ENCODE measurements around the gene ATAD3A.

The ATAD3A gene

DNA sequence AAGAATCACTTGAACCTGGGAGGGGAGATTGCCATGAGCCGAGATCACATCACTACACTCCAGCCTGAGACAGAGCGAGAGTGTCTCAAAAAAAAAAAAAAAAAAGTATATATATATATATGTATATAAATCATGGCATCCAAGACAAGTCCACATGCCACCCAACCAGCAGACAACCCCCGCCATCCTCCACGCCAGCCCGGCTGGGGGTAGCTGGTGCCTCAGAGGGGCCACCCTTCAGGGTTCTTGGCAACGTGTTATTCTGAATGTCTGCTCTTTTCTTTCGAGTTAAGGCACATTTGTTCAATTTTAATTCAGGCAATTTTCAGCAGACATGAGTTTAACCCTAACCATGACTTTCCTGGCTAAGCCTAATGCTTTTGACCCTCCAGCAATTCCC lies 38.1 kb downstream of the ATAD3A start:
- H3K27me3 ChIP-seq (ENCODE audit: control insufficient read depth, low read length) = no peaks in the 10 kb centered on the region
- H3F3A ChIP-seq (ENCODE audit: control insufficient read depth, insufficient read depth) = no peaks in the 10 kb centered on the region
- no peaks in the 10 kb centered on the region for H3K4me1 ChIP-seq (ENCODE audit: control insufficient read depth, low read length)
- no peaks in the 10 kb centered on the region; the same call in 1 of the 2 replicates for H4K20me1 ChIP-seq (ENCODE audit: control insufficient read depth, insufficient read depth, low read depth, low read length)
- no peak overlapping the region for H3K4me3 ChIP-seq (ENCODE audit: low read length)
- no peak for TF ChIP-seq EZH2phosphoT487 (IDR thresholded peaks at IDR 0.05; ENCODE audit: borderline replicate concordance, low read length)
- TF ChIP-seq, protein P1, sequence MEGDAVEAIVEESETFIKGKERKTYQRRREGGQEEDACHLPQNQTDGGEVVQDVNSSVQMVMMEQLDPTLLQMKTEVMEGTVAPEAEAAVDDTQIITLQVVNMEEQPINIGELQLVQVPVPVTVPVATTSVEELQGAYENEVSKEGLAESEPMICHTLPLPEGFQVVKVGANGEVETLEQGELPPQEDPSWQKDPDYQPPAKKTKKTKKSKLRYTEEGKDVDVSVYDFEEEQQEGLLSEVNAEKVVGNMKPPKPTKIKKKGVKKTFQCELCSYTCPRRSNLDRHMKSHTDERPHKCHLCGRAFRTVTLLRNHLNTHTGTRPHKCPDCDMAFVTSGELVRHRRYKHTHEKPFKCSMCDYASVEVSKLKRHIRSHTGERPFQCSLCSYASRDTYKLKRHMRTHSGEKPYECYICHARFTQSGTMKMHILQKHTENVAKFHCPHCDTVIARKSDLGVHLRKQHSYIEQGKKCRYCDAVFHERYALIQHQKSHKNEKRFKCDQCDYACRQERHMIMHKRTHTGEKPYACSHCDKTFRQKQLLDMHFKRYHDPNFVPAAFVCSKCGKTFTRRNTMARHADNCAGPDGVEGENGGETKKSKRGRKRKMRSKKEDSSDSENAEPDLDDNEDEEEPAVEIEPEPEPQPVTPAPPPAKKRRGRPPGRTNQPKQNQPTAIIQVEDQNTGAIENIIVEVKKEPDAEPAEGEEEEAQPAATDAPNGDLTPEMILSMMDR (IDR thresholded peaks at IDR 0.05; ENCODE audit: low read depth, low read length, poor library complexity, severe bottlenecking) = no peak
- no peak overlapping the region for H3K27ac ChIP-seq (ENCODE audit: low read depth, low read length)
- H3K9me2 ChIP-seq (replicated peaks; ENCODE audit: control insufficient read depth, low read length) = no peaks in the 10 kb centered on the region
- H3K36me3 ChIP-seq (ENCODE audit: control insufficient read depth, low read length) = peaks cover 14% of the 10 kb centered on the region; the same call in 1 of the 2 replicates
- peaks cover 37% of the 10 kb centered on the region for H3K79me2 ChIP-seq (ENCODE audit: control insufficient read depth, low read length)
- no peak overlapping the region for H3K4me2 ChIP-seq (ENCODE audit: low read length)
- no peaks in the 10 kb centered on the region for H3K9me3 ChIP-seq (ENCODE audit: control insufficient read depth, insufficient read depth, low read length)

DNA sequence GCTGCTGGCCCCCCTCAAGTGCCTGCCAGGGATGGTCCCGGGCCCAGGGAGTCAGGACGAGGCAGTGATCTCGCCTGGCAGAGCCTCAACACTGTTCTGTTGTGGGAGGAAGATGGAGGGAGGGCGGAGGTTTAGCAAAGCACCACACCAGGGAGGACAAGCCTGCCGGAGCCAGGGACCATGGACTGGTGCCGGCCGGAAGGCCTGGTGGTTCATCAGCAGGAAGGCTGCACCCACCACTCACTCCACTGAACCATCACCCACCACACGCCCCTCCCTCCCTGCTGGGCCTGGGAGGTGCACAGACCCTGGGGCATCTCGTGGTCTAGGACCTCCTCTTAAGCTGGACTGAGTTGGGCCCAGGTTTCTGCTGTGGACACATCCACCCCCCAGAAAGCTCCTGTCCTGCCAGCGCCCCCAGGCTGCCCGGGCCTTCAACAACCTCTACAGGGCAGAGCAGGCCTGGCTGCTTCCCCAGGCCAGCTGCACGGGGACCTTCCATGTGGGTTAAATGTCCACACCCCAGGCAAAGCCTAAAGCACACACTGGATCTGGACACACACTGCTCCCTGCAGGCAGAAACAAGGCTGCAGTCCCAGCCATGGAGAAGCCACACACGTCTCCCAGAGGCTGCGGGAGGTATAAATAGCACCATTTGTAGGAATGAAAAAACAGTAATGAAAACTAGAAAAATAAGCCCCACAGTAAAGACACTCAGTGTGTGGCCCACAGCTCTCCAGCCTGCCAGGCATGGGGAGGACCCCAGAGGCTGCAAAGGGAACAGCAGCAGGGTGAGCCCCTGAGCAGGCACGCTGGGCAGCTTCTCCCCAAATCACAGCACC lies 38.9 kb downstream of the ATAD3A start:
- H3K36me3 ChIP-seq (ENCODE audit: control insufficient read depth, low read length) = peaks cover 18% of the 10 kb centered on the region; the same call in 1 of the 2 replicates
- no peak overlapping the region for H3K4me2 ChIP-seq (ENCODE audit: low read length)
- H4K20me1 ChIP-seq (ENCODE audit: control insufficient read depth, insufficient read depth, low read depth, low read length) = no peaks in the 10 kb centered on the region; the same call in 1 of the 2 replicates
- H3K27ac ChIP-seq (ENCODE audit: low read depth, low read length) = no peak overlapping the region
- no peak overlapping the region for H3K4me3 ChIP-seq (ENCODE audit: low read length)
- H3K27me3 ChIP-seq (ENCODE audit: control insufficient read depth, low read length) = no peaks in the 10 kb centered on the region
- no peaks in the 10 kb centered on the region for H3K9me3 ChIP-seq (ENCODE audit: control insufficient read depth, insufficient read depth, low read length)
- no peaks in the 10 kb centered on the region for H3F3A ChIP-seq (ENCODE audit: control insufficient read depth, insufficient read depth)
- H3K79me2 ChIP-seq (ENCODE audit: control insufficient read depth, low read length) = peaks cover 42% of the 10 kb centered on the region
- H3K4me1 ChIP-seq (ENCODE audit: control insufficient read depth, low read length) = no peaks in the 10 kb centered on the region
- no peaks in the 10 kb centered on the region for H3K9me2 ChIP-seq (replicated peaks; ENCODE audit: control insufficient read depth, low read length)
- TF ChIP-seq, protein P1 (IDR thresholded peaks at IDR 0.05; ENCODE audit: low read depth, low read length, poor library complexity, severe bottlenecking) = peak; percentile 39
- no peak for TF ChIP-seq EZH2phosphoT487 (IDR thresholded peaks at IDR 0.05; ENCODE audit: borderline replicate concordance, low read length)

DNA sequence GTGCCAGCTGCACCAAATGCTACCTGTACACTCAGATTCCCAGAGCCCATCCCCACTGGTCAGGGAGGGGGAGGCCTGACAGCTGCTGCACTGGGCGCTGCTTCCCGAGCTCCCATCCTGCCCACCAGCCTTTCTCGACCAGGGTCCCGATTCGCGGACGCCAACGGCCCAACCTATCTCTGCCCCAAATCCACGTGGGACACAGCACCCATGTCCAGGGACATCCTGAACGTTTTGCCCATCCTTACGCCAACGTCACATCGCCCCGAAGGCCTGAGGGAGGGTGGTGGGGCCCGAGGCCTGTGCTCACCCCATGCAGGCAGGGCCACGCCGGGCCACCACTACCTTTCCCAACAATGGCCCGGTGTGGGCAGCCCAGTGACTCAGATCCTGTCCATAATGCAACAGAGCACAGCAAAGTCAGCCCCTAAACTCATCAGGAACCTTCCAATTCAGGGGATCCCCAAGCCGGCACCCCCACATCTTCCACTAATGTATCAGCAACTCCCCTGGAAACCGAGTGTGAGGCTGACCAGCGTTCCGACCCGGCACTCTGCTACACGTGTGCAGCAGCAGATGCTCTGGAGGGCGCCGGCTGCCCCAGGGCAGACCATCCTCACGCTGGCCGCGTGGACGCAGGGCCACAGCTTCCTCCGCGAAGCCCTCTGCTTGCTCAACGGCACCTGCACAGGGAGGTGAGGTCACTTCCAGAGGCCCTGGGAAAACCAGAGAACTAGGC lies 39.7 kb downstream of the ATAD3A start:
- no peak overlapping the region for H3K4me2 ChIP-seq (ENCODE audit: low read length)
- H3K9me3 ChIP-seq (ENCODE audit: control insufficient read depth, insufficient read depth, low read length) = no peaks in the 10 kb centered on the region
- no peak for TF ChIP-seq EZH2phosphoT487 (IDR thresholded peaks at IDR 0.05; ENCODE audit: borderline replicate concordance, low read length)
- TF ChIP-seq, protein P1 (IDR thresholded peaks at IDR 0.05; ENCODE audit: low read depth, low read length, poor library complexity, severe bottlenecking) = no peak
- no peak overlapping the region for H3K4me3 ChIP-seq (ENCODE audit: low read length)
- H4K20me1 ChIP-seq (ENCODE audit: control insufficient read depth, insufficient read depth, low read depth, low read length) = no peaks in the 10 kb centered on the region; the same call in 1 of the 2 replicates
- H3K27me3 ChIP-seq (ENCODE audit: control insufficient read depth, low read length) = no peaks in the 10 kb centered on the region
- no peaks in the 10 kb centered on the region for H3K4me1 ChIP-seq (ENCODE audit: control insufficient read depth, low read length)
- no peaks in the 10 kb centered on the region for H3K9me2 ChIP-seq (replicated peaks; ENCODE audit: control insufficient read depth, low read length)
- H3K27ac ChIP-seq (ENCODE audit: low read depth, low read length) = no peak overlapping the region
- peaks cover 20% of the 10 kb centered on the region; the same call in 1 of the 2 replicates for H3K36me3 ChIP-seq (ENCODE audit: control insufficient read depth, low read length)
- peaks cover 46% of the 10 kb centered on the region for H3K79me2 ChIP-seq (ENCODE audit: control insufficient read depth, low read length)
- H3F3A ChIP-seq (ENCODE audit: control insufficient read depth, insufficient read depth) = no peaks in the 10 kb centered on the region
